ENCODE data around the gene TRAPPC3L.

GRCh38 chr6:116514111-116514510 lies 31.4 kb downstream of the TRAPPC3L start:
- TF ChIP-seq CTCF (conservative IDR thresholded peaks at IDR 0.05) (no peak), ZFX (IDR thresholded peaks at IDR 0.05) (no peak)
